DND-41 (cell line): ENCODE data around the gene KRTAP9-8.
"Not testable (repeated sequence)": the region's sequence is repeated elsewhere in the genome, so short reads cannot be mapped to it uniquely, and the experiment has no call there.

ENCODE experiments used
- CTCF ChIP-seq: IDR thresholded peaks from 2 replicates; pipeline ENCODE4 v1.5.1; 2012; ENCODE audit warnings: borderline replicate concordance, low read length, moderate library complexity, mild to moderate bottlenecking; ENCODE audit not compliant: poor library complexity, severe bottlenecking; ENCODE audit errors: extremely low read depth
- EZH2 ChIP-seq: IDR thresholded peaks from 3 replicates; pipeline ENCODE4 v1.6.1; 2012; ENCODE audit warnings: borderline replicate concordance, low read depth, mild to moderate bottlenecking, moderate library complexity, low read length, inconsistent platforms; ENCODE audit not compliant: severe bottlenecking

DNA sequence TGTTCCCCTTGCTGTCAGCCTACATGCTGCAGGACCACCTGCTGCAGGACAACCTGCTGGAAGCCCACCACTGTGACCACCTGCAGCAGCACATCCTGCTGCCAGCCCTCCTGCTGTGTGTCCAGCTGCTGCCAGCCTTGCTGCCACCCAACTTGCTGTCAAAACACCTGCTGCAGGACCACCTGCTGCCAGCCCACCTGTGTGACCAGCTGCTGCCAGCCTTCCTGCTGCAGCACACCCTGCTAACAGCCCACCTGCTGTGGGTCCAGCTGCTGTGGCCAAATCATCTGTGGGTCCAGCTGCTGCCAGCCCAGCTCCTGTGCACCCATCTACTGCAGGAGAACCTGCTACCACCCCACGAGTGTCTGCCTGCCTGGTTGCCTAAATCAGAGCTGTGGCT lies 33.5 kb downstream of the KRTAP9-8 start:
- not testable (repeated sequence) for TF ChIP-seq CTCF, EZH2
